Astrocyte (in vitro differentiated cells and primary cell): ENCODE data around the gene MCCC1.

Experiments used
- EZH2 ChIP-seq: IDR thresholded peaks from 2 replicates; pipeline ENCODE4 v1.6.1; 2012; ENCODE audit warnings: mild to moderate bottlenecking, low read length, inconsistent platforms; ENCODE audit not compliant: insufficient read depth
- TF ChIP-seq, protein P1 (sequence below): IDR thresholded peaks from 2 replicates; pipeline ENCODE4 v1.5.1; 2011; ENCODE audit warnings: low read depth, mild to moderate bottlenecking, inconsistent platforms, low read length, moderate library complexity; ENCODE audit not compliant: insufficient read depth

DNA sequence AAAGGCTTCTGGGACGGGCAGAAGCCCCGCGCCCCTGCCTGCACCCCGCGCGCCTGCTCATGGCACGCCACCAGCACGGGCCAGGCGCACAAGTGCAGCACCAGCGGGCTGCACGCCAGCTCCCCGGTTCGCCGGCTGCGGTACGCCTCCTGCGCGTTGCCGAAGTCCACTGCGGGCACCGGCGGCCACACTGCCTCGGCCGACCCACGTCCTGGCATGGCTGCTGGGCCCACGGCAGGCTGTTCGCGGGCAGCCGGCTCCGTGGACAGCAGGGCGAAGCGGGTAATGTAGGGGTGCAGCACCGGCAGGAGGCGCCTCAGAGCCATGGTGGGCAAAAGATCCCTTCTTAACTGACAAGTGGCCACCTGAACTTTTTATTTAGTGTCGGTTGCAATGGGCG is 34.8 kb downstream of the MCCC1 start:
- TF ChIP-seq, protein P1, sequence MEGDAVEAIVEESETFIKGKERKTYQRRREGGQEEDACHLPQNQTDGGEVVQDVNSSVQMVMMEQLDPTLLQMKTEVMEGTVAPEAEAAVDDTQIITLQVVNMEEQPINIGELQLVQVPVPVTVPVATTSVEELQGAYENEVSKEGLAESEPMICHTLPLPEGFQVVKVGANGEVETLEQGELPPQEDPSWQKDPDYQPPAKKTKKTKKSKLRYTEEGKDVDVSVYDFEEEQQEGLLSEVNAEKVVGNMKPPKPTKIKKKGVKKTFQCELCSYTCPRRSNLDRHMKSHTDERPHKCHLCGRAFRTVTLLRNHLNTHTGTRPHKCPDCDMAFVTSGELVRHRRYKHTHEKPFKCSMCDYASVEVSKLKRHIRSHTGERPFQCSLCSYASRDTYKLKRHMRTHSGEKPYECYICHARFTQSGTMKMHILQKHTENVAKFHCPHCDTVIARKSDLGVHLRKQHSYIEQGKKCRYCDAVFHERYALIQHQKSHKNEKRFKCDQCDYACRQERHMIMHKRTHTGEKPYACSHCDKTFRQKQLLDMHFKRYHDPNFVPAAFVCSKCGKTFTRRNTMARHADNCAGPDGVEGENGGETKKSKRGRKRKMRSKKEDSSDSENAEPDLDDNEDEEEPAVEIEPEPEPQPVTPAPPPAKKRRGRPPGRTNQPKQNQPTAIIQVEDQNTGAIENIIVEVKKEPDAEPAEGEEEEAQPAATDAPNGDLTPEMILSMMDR = no peak
- no peak for TF ChIP-seq EZH2
